Ishikawa (cell line): ENCODE results near the gene KDM4F.

Source experiments
- CEBPB ChIP-seq: IDR thresholded peaks from 2 replicates; pipeline ENCODE4 v1.6.1; 2012
- CREB1 ChIP-seq: IDR thresholded peaks from 2 replicates; pipeline ENCODE4 v1.6.1; 2012; ENCODE audit warnings: low read depth
- EGR1 ChIP-seq: IDR thresholded peaks from 2 replicates; pipeline ENCODE4 v1.6.1; 2012
- EP300 ChIP-seq: IDR thresholded peaks from 2 replicates; pipeline ENCODE4 v1.6.1; 2012; ENCODE audit warnings: borderline replicate concordance
- FOXM1 ChIP-seq: IDR thresholded peaks from 2 replicates; pipeline ENCODE4 v1.6.1; 2012; ENCODE audit warnings: low read depth, borderline replicate concordance
- MAX ChIP-seq: IDR thresholded peaks from 2 replicates; pipeline ENCODE4 v1.6.1; 2012
- NFIC ChIP-seq: IDR thresholded peaks from 2 replicates; pipeline ENCODE4 v1.6.1; 2012
- RAD21 ChIP-seq: IDR thresholded peaks from 2 replicates; pipeline ENCODE4 v1.6.1; 2012; ENCODE audit warnings: low read depth
- TAF1 ChIP-seq: IDR thresholded peaks from 2 replicates; pipeline ENCODE4 v1.6.1; 2012; ENCODE audit warnings: low read depth, mild to moderate bottlenecking
- TCF12 ChIP-seq: IDR thresholded peaks from 2 replicates; pipeline ENCODE4 v1.6.1; 2012; ENCODE audit warnings: low read depth
- TEAD4 ChIP-seq: IDR thresholded peaks from 2 replicates; pipeline ENCODE4 v1.6.1; 2012
- YY1 ChIP-seq: IDR thresholded peaks from 2 replicates; pipeline ENCODE4 v1.6.1; 2012; ENCODE audit warnings: low read depth
- ZBTB7A ChIP-seq: IDR thresholded peaks from 2 replicates; pipeline ENCODE4 v1.6.1; 2012; ENCODE audit warnings: low read depth
- TF ChIP-seq, protein P1 (sequence below): IDR thresholded peaks from 2 replicates; pipeline ENCODE4 v1.6.1; 2012
- TF ChIP-seq, protein P2 (sequence below): IDR thresholded peaks from 2 replicates; pipeline ENCODE4 v1.6.1; 2012; ENCODE audit warnings: low read depth, mild to moderate bottlenecking

Gene KDM4F

GRCh38 chr11:95068549-95068948, 19.3 kb downstream of the KDM4F start:
- TF ChIP-seq, protein P1, sequence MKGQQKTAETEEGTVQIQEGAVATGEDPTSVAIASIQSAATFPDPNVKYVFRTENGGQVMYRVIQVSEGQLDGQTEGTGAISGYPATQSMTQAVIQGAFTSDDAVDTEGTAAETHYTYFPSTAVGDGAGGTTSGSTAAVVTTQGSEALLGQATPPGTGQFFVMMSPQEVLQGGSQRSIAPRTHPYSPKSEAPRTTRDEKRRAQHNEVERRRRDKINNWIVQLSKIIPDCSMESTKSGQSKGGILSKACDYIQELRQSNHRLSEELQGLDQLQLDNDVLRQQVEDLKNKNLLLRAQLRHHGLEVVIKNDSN = no peak

DNA sequence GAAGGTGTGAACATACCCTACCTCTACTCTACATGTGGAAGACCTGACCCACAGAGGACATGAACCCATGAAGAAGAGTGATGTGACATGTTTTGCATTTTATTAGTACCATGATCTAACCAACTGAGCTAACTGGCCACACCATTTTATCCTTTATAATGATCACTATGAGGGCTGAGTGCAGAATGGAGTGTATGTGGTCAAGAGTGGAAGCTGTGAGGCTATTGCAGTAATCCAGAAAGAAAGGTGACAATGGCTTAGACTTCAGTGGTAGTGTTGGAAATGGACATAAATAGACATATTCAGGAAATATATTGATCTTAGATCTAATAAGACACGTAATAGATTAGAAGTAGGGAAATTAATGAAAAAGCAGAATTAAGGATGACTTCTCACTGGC, 21.2 kb downstream of the KDM4F start:
- TF ChIP-seq TEAD4 (no peak), EGR1 (no peak), FOXM1 (no peak), NFIC (no peak), TAF1 (no peak), TCF12 (no peak), RAD21 (no peak), ZBTB7A (no peak), MAX (no peak), CEBPB (no peak), EP300 (no peak), CREB1 (no peak), YY1 (no peak)
- TF ChIP-seq, protein P1 = no peak
- TF ChIP-seq, protein P2, sequence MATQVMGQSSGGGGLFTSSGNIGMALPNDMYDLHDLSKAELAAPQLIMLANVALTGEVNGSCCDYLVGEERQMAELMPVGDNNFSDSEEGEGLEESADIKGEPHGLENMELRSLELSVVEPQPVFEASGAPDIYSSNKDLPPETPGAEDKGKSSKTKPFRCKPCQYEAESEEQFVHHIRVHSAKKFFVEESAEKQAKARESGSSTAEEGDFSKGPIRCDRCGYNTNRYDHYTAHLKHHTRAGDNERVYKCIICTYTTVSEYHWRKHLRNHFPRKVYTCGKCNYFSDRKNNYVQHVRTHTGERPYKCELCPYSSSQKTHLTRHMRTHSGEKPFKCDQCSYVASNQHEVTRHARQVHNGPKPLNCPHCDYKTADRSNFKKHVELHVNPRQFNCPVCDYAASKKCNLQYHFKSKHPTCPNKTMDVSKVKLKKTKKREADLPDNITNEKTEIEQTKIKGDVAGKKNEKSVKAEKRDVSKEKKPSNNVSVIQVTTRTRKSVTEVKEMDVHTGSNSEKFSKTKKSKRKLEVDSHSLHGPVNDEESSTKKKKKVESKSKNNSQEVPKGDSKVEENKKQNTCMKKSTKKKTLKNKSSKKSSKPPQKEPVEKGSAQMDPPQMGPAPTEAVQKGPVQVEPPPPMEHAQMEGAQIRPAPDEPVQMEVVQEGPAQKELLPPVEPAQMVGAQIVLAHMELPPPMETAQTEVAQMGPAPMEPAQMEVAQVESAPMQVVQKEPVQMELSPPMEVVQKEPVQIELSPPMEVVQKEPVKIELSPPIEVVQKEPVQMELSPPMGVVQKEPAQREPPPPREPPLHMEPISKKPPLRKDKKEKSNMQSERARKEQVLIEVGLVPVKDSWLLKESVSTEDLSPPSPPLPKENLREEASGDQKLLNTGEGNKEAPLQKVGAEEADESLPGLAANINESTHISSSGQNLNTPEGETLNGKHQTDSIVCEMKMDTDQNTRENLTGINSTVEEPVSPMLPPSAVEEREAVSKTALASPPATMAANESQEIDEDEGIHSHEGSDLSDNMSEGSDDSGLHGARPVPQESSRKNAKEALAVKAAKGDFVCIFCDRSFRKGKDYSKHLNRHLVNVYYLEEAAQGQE = no peak

DNA sequence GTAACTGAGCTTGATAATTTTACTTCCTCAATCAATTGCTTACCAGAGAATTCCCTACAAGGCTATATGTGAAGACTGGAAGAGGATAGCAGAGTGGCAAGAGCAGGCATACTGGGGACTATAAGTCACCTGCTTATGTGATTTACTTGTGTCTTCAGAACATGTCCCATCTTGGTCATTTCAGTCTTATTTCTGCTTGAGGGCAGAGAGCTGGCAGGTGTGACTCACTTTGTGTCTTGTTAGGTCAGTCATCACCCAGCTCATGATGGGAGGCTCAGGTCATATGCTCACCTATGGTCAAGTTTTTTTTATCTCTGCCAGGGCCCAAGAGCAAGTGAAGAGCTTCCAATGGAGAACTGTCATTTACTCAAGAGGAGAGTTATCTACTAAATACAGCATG, 23.7 kb downstream of the KDM4F start:
- TF ChIP-seq EP300 (no peak), TEAD4 (no peak), TAF1 (no peak), CREB1 (no peak), FOXM1 (no peak), CEBPB (no peak)
- TF ChIP-seq, protein P1 = no peak

GRCh38 chr11:95074792-95075563, 25.8 kb downstream of the KDM4F start:
- TF ChIP-seq ZBTB7A = no peak
- no peak for TF ChIP-seq CEBPB
- no peak for TF ChIP-seq TAF1
- TF ChIP-seq, protein P2 = no peak
- no peak for TF ChIP-seq RAD21
- no peak for TF ChIP-seq TEAD4
- TF ChIP-seq EGR1 = no peak
- no peak for TF ChIP-seq CREB1
- 0 out of 2 replicates have a peak, but pooled peaks have one; percentile 44 for TF ChIP-seq NFIC
- no peak for TF ChIP-seq EP300
- TF ChIP-seq, protein P1 = peak; percentile 71
- TF ChIP-seq FOXM1 = no peak
- no peak for TF ChIP-seq MAX

DNA sequence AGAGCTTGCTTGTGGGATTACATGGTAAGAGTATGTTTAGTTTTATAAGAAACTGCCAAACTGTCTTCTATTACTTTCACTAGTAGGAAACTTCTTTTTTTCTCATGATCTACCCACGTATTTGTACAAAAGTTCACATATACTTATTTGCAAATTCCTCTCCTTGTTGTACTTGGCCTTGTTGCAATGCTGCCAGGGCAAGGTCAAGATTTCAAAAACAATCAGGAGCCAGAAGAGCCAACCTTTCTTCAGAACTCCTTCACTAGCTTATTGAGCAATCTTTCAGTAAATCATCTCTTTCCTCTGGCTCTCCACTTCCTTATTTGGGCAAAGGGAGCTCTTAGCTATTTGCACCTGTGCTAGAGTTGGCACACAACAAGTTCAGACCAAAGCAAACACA, 27.2 kb downstream of the KDM4F start:
- TF ChIP-seq FOXM1 (peak; percentile 82; the same call in 1 of the 2 replicates), TEAD4 (no peak), TAF1 (no peak), ZBTB7A (no peak), CREB1 (no peak), EP300 (no peak; the same call in 1 of the 2 replicates), NFIC (peak; percentile 62; the same call in 1 of the 2 replicates), EGR1 (no peak), YY1 (no peak), RAD21 (no peak), MAX (no peak), CEBPB (peak; percentile 99), TCF12 (peak; percentile 38; the same call in 1 of the 2 replicates)
- TF ChIP-seq, protein P1 = no peak
- TF ChIP-seq, protein P2 = no peak
